Gastroesophageal sphincter (tissue), 3 donors: ENCODE data around the gene FRMPD4.

ENCODE experiments used
- EP300 ChIP-seq: sonication (generic); formaldehyde crosslinking; IDR thresholded peaks from one replicate; pipeline ENCODE4 v1.6.1; 2017; ENCODE audit warnings: antibody characterized with exemption, mild to moderate bottlenecking
- POLR2A ChIP-seq, 2 donors: fragments of 450-650 bp; IDR thresholded peaks; one replicate each; pipeline ENCODE4 v1.6.1; 2017; ENCODE audit warnings: antibody characterized with exemption in 2 of 2, mild to moderate bottlenecking in 2 of 2, moderate library complexity in 1 of 2
- TF ChIP-seq, protein P1 (sequence below), 4 experiments: fragments of 200-600 bp in 2 of 4; fragments of 450-650 bp in 2 of 4; sonication (generic) in 1 of 4; IDR thresholded peaks; one replicate each; pipeline ENCODE4 v1.5.1; 2017 to 2019; ENCODE audit warnings: antibody characterized with exemption in 4 of 4, mild to moderate bottlenecking in 2 of 4, moderate library complexity in 2 of 4

DNA sequence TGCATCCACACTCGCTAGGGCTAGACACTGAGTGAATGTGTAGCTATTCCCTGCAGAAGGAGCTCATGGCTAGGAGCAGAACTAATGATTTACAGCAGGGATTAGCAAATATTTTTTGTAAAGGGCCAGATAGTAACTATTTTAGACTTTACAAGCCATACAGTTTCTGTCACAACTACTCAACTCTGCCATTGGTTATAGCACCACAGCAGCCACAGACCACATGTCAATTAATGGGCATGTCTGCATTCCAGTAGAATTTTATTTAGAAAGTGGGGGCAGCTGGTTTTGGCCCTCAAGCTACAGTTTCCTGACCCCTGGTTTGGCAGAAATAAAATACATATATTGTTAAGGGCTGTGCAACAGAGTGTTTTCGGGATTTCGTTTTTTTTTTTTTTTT is 192.6 kb downstream of the FRMPD4 start:
- TF ChIP-seq EP300: no peak
- TF ChIP-seq, protein P1, sequence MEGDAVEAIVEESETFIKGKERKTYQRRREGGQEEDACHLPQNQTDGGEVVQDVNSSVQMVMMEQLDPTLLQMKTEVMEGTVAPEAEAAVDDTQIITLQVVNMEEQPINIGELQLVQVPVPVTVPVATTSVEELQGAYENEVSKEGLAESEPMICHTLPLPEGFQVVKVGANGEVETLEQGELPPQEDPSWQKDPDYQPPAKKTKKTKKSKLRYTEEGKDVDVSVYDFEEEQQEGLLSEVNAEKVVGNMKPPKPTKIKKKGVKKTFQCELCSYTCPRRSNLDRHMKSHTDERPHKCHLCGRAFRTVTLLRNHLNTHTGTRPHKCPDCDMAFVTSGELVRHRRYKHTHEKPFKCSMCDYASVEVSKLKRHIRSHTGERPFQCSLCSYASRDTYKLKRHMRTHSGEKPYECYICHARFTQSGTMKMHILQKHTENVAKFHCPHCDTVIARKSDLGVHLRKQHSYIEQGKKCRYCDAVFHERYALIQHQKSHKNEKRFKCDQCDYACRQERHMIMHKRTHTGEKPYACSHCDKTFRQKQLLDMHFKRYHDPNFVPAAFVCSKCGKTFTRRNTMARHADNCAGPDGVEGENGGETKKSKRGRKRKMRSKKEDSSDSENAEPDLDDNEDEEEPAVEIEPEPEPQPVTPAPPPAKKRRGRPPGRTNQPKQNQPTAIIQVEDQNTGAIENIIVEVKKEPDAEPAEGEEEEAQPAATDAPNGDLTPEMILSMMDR (IDR thresholded peaks at IDR 0.05): no peak
- TF ChIP-seq POLR2A (IDR thresholded peaks at IDR 0.05): no peak
